Testis (tissue), 3 donors: ENCODE measurements around the gene TSR1. TPM values are rescaled to one million over a fixed set of nuclear protein-coding genes. Genes with fewer than 3 reads are reported as not detected.

Experiments
- DNase-seq: peaks from one replicate; pipeline ENCODE4 v3.0.0-alpha.2; 2019
- H3K27ac ChIP-seq, 2 donors: fragments of 200-600 bp; sonication (generic); one replicate each; pipeline ENCODE4 v1.5.1; 2019
- H3K27me3 ChIP-seq: fragments of 200-600 bp; sonication (generic); one replicate; pipeline ENCODE4 v1.5.1; 2019
- H3K36me3 ChIP-seq: fragments of 200-600 bp; sonication (generic); one replicate; pipeline ENCODE4 v1.5.1; 2017; ENCODE audit warnings: low read depth; ENCODE audit errors: missing control alignments
- H3K4me1 ChIP-seq: fragments of 200-600 bp; sonication (generic); one replicate; pipeline ENCODE4 v1.5.1; 2019
- H3K4me3 ChIP-seq, 2 donors: fragments of 200-600 bp; sonication (generic); one replicate each; pipeline ENCODE4 v1.5.1; 2017 to 2019
- H3K9me3 ChIP-seq: fragments of 200-600 bp; sonication (generic); one replicate; pipeline ENCODE4 v1.5.1; 2017
- CTCF ChIP-seq, 3 experiments: fragments of 450-650 bp in 2 of 3; fragments of 200-600 bp in 1 of 3; sonication (generic) in 1 of 3; IDR thresholded peaks; one replicate each; pipeline ENCODE4 v1.5.1; 2016 to 2019; ENCODE audit warnings: antibody characterized with exemption in 3 of 3, mild to moderate bottlenecking in 2 of 3, moderate library complexity in 1 of 3
- POLR2A ChIP-seq: fragments of 450-650 bp; IDR thresholded peaks from one replicate; pipeline ENCODE4 v1.6.1; 2017; ENCODE audit warnings: antibody characterized with exemption, mild to moderate bottlenecking, moderate library complexity
- WGBS, 2 donors: methylation state at CpG; one replicate each; pipeline ENCODE4 v1.1.5; 2018; 5-methylcytosine and 5-hydroxymethylcytosine counted together
- intact Hi-C: fragments of 100-400 bp; cut with DNase I; formaldehyde crosslinking; loops from one replicate; pipeline ENCODE4 v1.15.1; 2023; ENCODE audit warnings: low total_unique reads
- polyA plus RNA-seq: library from polyadenylated mRNA; stranded (reverse); fragments of 350-450 nt; fragmentation: Illumina TruSeq; extraction: RNeasy Lipid Tissue Mini Kit (QIAGEN cat#74804); gene quantifications from one replicate; pipeline ENCODE4 v1.2.3, GENCODE V29; 2014; ENCODE audit warnings: low read depth, low replicate concordance; ENCODE audit not compliant: insufficient read depth
- total RNA-seq, 2 donors: library from RNA; depleted of rRNA; stranded (reverse); fragments of >200 nt; gene quantifications; one replicate each; pipeline ENCODE4 v1.2.3, GENCODE V29; 2016

TSR1 gene
- total and polyA plus RNA-seq, 3 donors from 2014 or later: 39.2 to 56.2 (median 48.9) TPM

DNA sequence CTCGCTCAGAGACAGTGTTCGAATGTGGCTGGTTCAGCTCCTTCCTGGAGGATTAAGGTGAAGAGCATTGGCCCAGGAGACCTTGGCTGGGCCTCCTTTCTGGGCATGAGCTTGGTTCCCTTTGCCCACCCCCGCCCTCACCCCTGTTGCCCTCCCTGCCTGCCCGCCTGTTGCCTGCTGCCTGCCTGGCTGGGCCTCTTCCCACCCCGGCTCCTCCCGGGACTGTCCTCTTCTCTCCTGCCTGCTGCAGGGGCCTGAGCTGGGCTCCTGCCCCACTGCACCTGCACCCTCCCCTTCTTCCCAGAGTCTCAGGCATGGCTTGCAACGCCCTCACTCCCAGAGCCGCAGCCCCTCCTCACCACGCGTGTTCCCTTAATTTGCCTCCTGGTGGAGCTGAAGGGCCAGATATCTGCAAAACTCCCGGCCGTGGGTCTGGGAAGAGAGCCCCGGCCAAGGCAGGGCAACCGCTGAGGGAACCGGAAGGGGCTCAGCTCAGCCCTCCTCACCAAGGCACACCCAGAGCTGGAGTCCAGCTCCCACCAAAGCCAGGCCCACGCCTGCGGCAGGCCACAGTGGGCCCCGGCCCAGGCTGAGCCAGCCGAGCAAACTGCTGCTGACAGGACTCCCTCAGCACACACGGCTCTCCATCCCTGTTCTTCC, 33.4 kb upstream of the TSR1 start:
- intact Hi-C loops: no loop called here
- H3K27ac ChIP-seq: no peak overlapping the region
- no peaks in the 10 kb centered on the region for H3K27me3 ChIP-seq
- no peak for DNase-seq
- H3K36me3 ChIP-seq: no peaks in the 10 kb centered on the region
- WGBS, 2 donors: 73 to 75% methylated on average over 12 to 20 of the region's 20 CpGs
- no peak overlapping the region for H3K4me3 ChIP-seq
- no peaks in the 10 kb centered on the region for H3K9me3 ChIP-seq
- H3K4me1 ChIP-seq: no peaks in the 10 kb centered on the region
- TF ChIP-seq POLR2A (no peak), CTCF (IDR thresholded peaks at IDR 0.05) (no peak)

- Histone ChIP-seq H3K4me3 (no peak overlapping the region), H3K36me3 (no peaks in the 10 kb centered on the region), H3K27ac (no peak overlapping the region), H3K4me1 (no peaks in the 10 kb centered on the region), H3K27me3 (no peaks in the 10 kb centered on the region), H3K9me3 (no peaks in the 10 kb centered on the region)
- no peak for DNase-seq
- TF ChIP-seq CTCF (IDR thresholded peaks at IDR 0.05) (no peak), POLR2A (no peak)
- WGBS, 2 donors: 79 to 91% methylated on average over 5 of the region's 5 CpGs
- intact Hi-C loops: no loop called here
These were observed 32.8 kb upstream of the TSR1 start for GRCh38 chr17:2369039-2369438.

- no peaks in the 10 kb centered on the region for H3K27me3 ChIP-seq
- H3K9me3 ChIP-seq: no peaks in the 10 kb centered on the region
- TF ChIP-seq CTCF (IDR thresholded peaks at IDR 0.05) (no peak), POLR2A (no peak)
- no peak overlapping the region for H3K27ac ChIP-seq
- 87 to 93% methylated on average over 5 to 8 of the region's 8 CpGs for WGBS, 2 donors
- H3K36me3 ChIP-seq: no peaks in the 10 kb centered on the region
- intact Hi-C loops: no loop called here
- H3K4me1 ChIP-seq: no peaks in the 10 kb centered on the region
- H3K4me3 ChIP-seq: no peak overlapping the region
- no peak for DNase-seq
These were observed 32.1 kb upstream of the TSR1 start for GRCh38 chr17:2368359-2368758.

GRCh38 chr17:2366747-2367494, 30.7 kb upstream of the TSR1 start:
- intact Hi-C loops: no loop called here
- H3K36me3 ChIP-seq: no peaks in the 10 kb centered on the region
- no peak overlapping the region for H3K4me3 ChIP-seq
- DNase-seq: no peak
- no peaks in the 10 kb centered on the region for H3K4me1 ChIP-seq
- H3K27ac ChIP-seq: no peak overlapping the region
- TF ChIP-seq CTCF (IDR thresholded peaks at IDR 0.05) (no peak), POLR2A (no peak)
- no peaks in the 10 kb centered on the region for H3K9me3 ChIP-seq
- WGBS, 2 donors: 80 to 82% methylated on average over 24 to 26 of the region's 26 CpGs
- H3K27me3 ChIP-seq: no peaks in the 10 kb centered on the region

DNA sequence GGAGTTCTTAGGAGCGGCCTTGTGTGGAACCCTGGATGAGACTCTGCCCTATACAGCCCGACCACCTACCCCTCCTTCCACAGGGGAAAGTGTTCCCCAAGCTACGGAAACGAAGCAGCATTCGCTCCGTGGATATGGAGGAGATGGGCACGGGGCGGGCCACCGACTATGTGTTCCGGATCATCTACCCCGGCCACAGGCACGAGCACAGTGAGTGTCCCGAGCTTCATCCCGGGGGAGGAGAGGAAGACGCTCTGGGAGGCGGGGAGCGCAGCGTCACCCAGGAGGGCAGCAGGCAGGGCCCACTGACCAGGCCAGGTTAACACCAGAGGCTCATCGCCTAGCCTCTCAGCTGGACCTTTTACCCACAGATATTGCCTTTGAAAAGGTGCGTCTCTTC, 28.9 kb upstream of the TSR1 start:
- H3K27ac ChIP-seq: no peak overlapping the region
- intact Hi-C loops: no loop called here
- no peaks in the 10 kb centered on the region for H3K4me1 ChIP-seq
- H3K4me3 ChIP-seq: no peak overlapping the region
- no peaks in the 10 kb centered on the region for H3K36me3 ChIP-seq
- 88 to 93% methylated on average over 17 to 20 of the region's 20 CpGs for WGBS, 2 donors
- TF ChIP-seq CTCF (IDR thresholded peaks at IDR 0.05): no peak
- TF ChIP-seq POLR2A: no peak
- H3K9me3 ChIP-seq: no peaks in the 10 kb centered on the region
- H3K27me3 ChIP-seq: no peaks in the 10 kb centered on the region
- DNase-seq: no peak
